K562 (cell line): ENCODE data around the gene FPR1. TPM values are rescaled to one million over a fixed set of nuclear protein-coding genes. Genes with fewer than 3 reads are reported as not detected.
A peak's percentile ranks its signal among the peaks of the same experiment; 100 is the strongest.

Experiments used
- ATAC-seq: fragments of 200-7000 bp; cut with Tn5 transposase; 3 replicates; pipeline ENCODE4 v1.9.1; 2020; ENCODE audit warnings: moderate library complexity
- BruUV-seq: library from RNA; stranded (reverse); fragments of 400-500 nt; replicated peaks from 2 replicates; lab custom pipeline; 2021; lab: Mats Ljungman, UMichigan
- CTCF ChIA-PET: fragments of 300-600 bp; formaldehyde crosslinking; extraction: SDS; loops from one replicate; lab custom pipeline; 2021; ENCODE audit warnings: low intra/inter-chr PET ratio; lab: Yijun Ruan, JAX
- POLR2A ChIA-PET: fragments of 300-600, 350-650 bp; sonication (Branson Sonifier 250); formaldehyde crosslinking; extraction: SDS; loops from one replicate; lab custom pipeline; 2021; ENCODE audit warnings: antibody characterized with exemption, inconsistent platforms; lab: Yijun Ruan, JAX
- DNase-seq, 4 experiments: peaks; one replicate each; pipeline versions ENCODE4 v3.0.0 to v3.0.0-alpha.2; 2011 to 2018; ENCODE audit warnings: low spot score in 3 of 4, mixed read lengths in 3 of 4; ENCODE audit errors: extremely low read depth in 1 of 4
- FAIRE-seq: peaks from 2 replicates; lab custom pipeline; 2011; peaks lifted over from hg19 to GRCh38; lab: Jason Lieb, UNC
- H2AFZ ChIP-seq: 2 replicates; pipeline ENCODE4 v1.6.0; 2011; ENCODE audit warnings: low read depth, low read length, control low read depth, inconsistent platforms
- H3K27ac ChIP-seq: fragments of 200-600 bp; 3 replicates; pipeline ENCODE4 v1.8.0; 2011; ENCODE audit warnings: low read depth, mild to moderate bottlenecking, control low read depth, inconsistent platforms, low read length, moderate library complexity, mixed read lengths; ENCODE audit errors: extremely low read depth
- H3K27me3 ChIP-seq, 2 experiments: fragments of 300-600 bp in 1 of 2; 2 replicates in 1 of 2; 3 replicates in 1 of 2; pipeline versions ENCODE4 v1.6.0 to v1.8.0; 2011; ENCODE audit warnings: inconsistent platforms in 2 of 2, low read length in 2 of 2, mild to moderate bottlenecking in 1 of 2, mixed read lengths in 1 of 2, moderate library complexity in 1 of 2; ENCODE audit not compliant: control insufficient read depth in 2 of 2, insufficient read depth in 2 of 2
- H3K36me3 ChIP-seq: fragments of 300-600 bp; 3 replicates; pipeline ENCODE4 v1.8.0; 2011; ENCODE audit warnings: mild to moderate bottlenecking, low read length, inconsistent platforms; ENCODE audit not compliant: control insufficient read depth, insufficient read depth
- H3K4me1 ChIP-seq, 2 experiments: fragments of 200-600 bp in 1 of 2; replicated peaks in 1 of 2; 2 replicates in 1 of 2; 3 replicates in 1 of 2; pipeline versions ENCODE4 v1.5.1 to v1.8.0; 2011; ENCODE audit warnings: inconsistent platforms in 2 of 2, low read length in 2 of 2, mild to moderate bottlenecking in 1 of 2, mixed read lengths in 1 of 2, moderate library complexity in 1 of 2; ENCODE audit not compliant: control insufficient read depth in 2 of 2, insufficient read depth in 2 of 2
- H3K4me2 ChIP-seq: 2 replicates; pipeline ENCODE4 v1.6.1; 2011; ENCODE audit warnings: low read length, control low read depth, inconsistent platforms, mixed read lengths; ENCODE audit not compliant: insufficient read depth
- H3K4me3 ChIP-seq: fragments of 200-600 bp; sonication (generic), shearing (Covaris generic); 2 replicates; pipeline ENCODE4 v1.5.1; 2016; ENCODE audit warnings: control low read depth, inconsistent platforms
- H3K79me2 ChIP-seq: fragments of 200-600 bp; 3 replicates; pipeline ENCODE4 v1.8.0; 2011; ENCODE audit warnings: low read length, inconsistent platforms; ENCODE audit not compliant: control insufficient read depth, insufficient read depth
- H3K9ac ChIP-seq, 2 experiments: 2 replicates each; pipeline versions ENCODE4 v1.6.0 to v1.6.1; 2011; ENCODE audit warnings: low read depth in 2 of 2, low read length in 2 of 2, control low read depth in 1 of 2, inconsistent platforms in 1 of 2, mild to moderate bottlenecking in 1 of 2, mixed read lengths in 1 of 2; ENCODE audit not compliant: insufficient read depth in 1 of 2
- H3K9me1 ChIP-seq: one replicate; pipeline ENCODE4 v1.6.0; 2011; ENCODE audit warnings: inconsistent platforms, mild to moderate bottlenecking, low read length, moderate library complexity; ENCODE audit not compliant: control insufficient read depth, insufficient read depth
- H3K9me3 ChIP-seq: replicated peaks from 2 replicates; pipeline ENCODE4 v1.5.1; 2011; ENCODE audit warnings: low read depth, low read length, inconsistent platforms; ENCODE audit not compliant: control insufficient read depth, insufficient read depth
- H4K20me1 ChIP-seq: replicated peaks from 2 replicates; pipeline ENCODE4 v1.6.1; 2011; ENCODE audit warnings: low read length, inconsistent platforms, mixed read lengths; ENCODE audit not compliant: control insufficient read depth, insufficient read depth
- CXXC5 ChIP-seq: fragments of 250-450 bp; sonication (Bioruptor Pico); IDR thresholded peaks from 2 replicates; pipeline ENCODE4 v1.8.0; 2022; ENCODE audit warnings: inconsistent platforms, mild to moderate bottlenecking, moderate library complexity
- EP400 ChIP-seq: fragments of 450-650 bp; IDR thresholded peaks from 2 replicates; pipeline ENCODE4 v1.6.1; 2017; ENCODE audit warnings: antibody characterized with exemption, mild to moderate bottlenecking, moderate library complexity
- FOXK2 ChIP-seq, 2 experiments: fragments of 450-650 bp; IDR thresholded peaks in 1 of 2; conservative IDR thresholded peaks in 1 of 2; 2 replicates each; pipeline ENCODE4 v1.6.1; 2016; ENCODE audit warnings: low read depth in 2 of 2, mild to moderate bottlenecking in 1 of 2
- GATAD2A ChIP-seq: fragments of 450-650 bp; IDR thresholded peaks from 2 replicates; pipeline ENCODE4 v1.6.1; 2017
- POLR2H ChIP-seq: IDR thresholded peaks from 2 replicates; pipeline ENCODE4 v1.6.1; 2016; ENCODE audit warnings: missing genetic modification characterization, low read depth, mild to moderate bottlenecking, control low read depth, missing compliant biosample characterization, moderate library complexity
- SMC3 ChIP-seq: conservative IDR thresholded peaks from 2 replicates; pipeline ENCODE4 v1.6.1; 2011; ENCODE audit warnings: low read depth, low read length, improper control_type of control experiment; ENCODE audit not compliant: insufficient read depth
- SNRNP70 ChIP-seq: fragments of 200-400 bp; formaldehyde crosslinking; optimal IDR thresholded peaks from 2 replicates; pipeline ENCODE3; 2017; ENCODE audit warnings: low read depth, low read length
- TBP ChIP-seq: optimal IDR thresholded peaks from 2 replicates; pipeline ENCODE3; 2011; ENCODE audit warnings: low read depth, low read length, improper control_type of control experiment
- ZSCAN29 ChIP-seq: fragments of 450-650 bp; IDR thresholded peaks from 2 replicates; pipeline ENCODE4 v1.6.1; 2017
- WGBS: fragments of 100-300 bp; shearing (Covaris generic); methylation state at CpG from one replicate; pipeline ENCODE4 v1.1.6; 2016; ENCODE audit warnings: low coverage, mixed read lengths; ENCODE audit not compliant: insufficient coverage; ENCODE audit errors: missing lambda C conversion rate; 5-methylcytosine and 5-hydroxymethylcytosine counted together
- in situ Hi-C: fragments of 300-500 bp; cut with MboI; formaldehyde crosslinking; loops from 4 replicates; pipeline ENCODE4 v1.15.0; 2018; ENCODE audit warnings: inconsistent platforms, mixed read lengths
- intact Hi-C: fragments of 100-400 bp; cut with micrococcal nuclease; formaldehyde crosslinking; loops from 2 replicates; pipeline ENCODE4 v1.14.2; 2022
- polyA plus RNA-seq, 8 experiments: library from polyadenylated mRNA; depleted of rRNA in 4 of 8; stranded (reverse) in 5 of 8; unstranded in 3 of 8; fragments of >200 nt; fragmentation: Nextera tagmentation in 2 of 8; fragmentation: Illumina TruSeq in 1 of 8; extraction: Ambion mirVana in 2 of 8; extraction: Trizol in 1 of 8; gene quantifications; 2 replicates each; pipeline versions ENCODE4 v1.2.1 to v1.2.3, GENCODE V29; 2011 to 2014; ENCODE audit warnings: inconsistent platforms in 1 of 8, missing spikeins in 1 of 8
- total RNA-seq, 7 experiments: library from RNA; depleted of rRNA in 6 of 7; stranded (reverse); fragments of >200 nt in 6 of 7; fragmentation: Illumina TruSeq in 2 of 7; extraction: Trizol in 2 of 7; gene quantifications; 2 replicates each; pipeline versions ENCODE4 v1.2.1 to v1.2.3, GENCODE V29; 2011 to 2021; ENCODE audit warnings: low replicate concordance in 1 of 7
- TF ChIP-seq, protein P1 (sequence below): fragments of 450-650 bp; IDR thresholded peaks from 2 replicates; pipeline ENCODE4 v1.6.1; 2016; ENCODE audit warnings: missing biosample characterization, missing genetic modification characterization

Gene FPR1
- total and polyA plus RNA-seq, 9 of the 15 experiments (the other 6 are each of a cell fraction or from before 2014, with no cell fraction given), result 0.06 to 0.25 (median 0.14) TPM; not detected in 4

DNA sequence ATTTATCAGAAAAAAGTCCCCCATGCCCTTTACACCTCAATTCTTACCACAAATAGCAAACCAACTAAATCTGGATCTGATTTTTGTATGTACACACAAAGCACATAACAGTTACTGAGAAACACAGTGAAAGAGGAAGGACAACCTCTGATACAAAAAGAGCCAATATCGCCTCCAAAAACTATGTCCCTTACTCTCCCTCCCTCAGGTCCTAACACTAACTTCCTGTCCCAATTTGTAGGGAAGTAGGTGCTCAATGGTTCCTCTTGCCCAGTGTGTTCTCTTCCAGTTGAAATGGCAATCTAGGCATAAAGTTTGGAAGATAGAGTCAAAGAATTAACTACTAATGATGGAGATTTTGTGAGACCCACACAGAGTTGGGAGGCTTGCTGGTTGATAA lies 27.5 kb upstream of the FPR1 start:
- FAIRE-seq, result no peak
- POLR2A ChIA-PET, result no interaction called here
- Histone ChIP-seq H3K79me2 (no peaks in the 10 kb centered on the region), H2AFZ (no peak overlapping the region), H3K9me3 (no peaks in the 10 kb centered on the region), H3K27ac (no peak overlapping the region), H3K27me3 (no peaks in the 10 kb centered on the region), H3K9ac (no peak overlapping the region), H3K36me3 (no peaks in the 10 kb centered on the region), H3K9me1 (no peaks in the 10 kb centered on the region), H3K4me3 (no peak overlapping the region), H3K4me1 (peaks cover 6 to 45% of the 10 kb centered on the region in 2 experiments; a peak in 4 of 5 replicates), H3K4me2 (no peak overlapping the region), H4K20me1 (no peaks in the 10 kb centered on the region)
- ATAC-seq, result no peak
- BruUV-seq, result no TSS peak
- in situ Hi-C loops, result loop anchor here (5.0 kb wide), 1 partner anchor 67 kb away; no protein-coding TSS in a partner anchor
- no peak for DNase-seq
- TF ChIP-seq GATAD2A, result no peak
- CTCF ChIA-PET, result no interaction called here
- WGBS, result 73% methylated on average over 1 of the region's 1 CpG
- intact Hi-C loops, result loop anchor here (2.0 to 5.0 kb wide), 2 partner anchors 30 to 77 kb away; no protein-coding TSS in a partner anchor

DNA sequence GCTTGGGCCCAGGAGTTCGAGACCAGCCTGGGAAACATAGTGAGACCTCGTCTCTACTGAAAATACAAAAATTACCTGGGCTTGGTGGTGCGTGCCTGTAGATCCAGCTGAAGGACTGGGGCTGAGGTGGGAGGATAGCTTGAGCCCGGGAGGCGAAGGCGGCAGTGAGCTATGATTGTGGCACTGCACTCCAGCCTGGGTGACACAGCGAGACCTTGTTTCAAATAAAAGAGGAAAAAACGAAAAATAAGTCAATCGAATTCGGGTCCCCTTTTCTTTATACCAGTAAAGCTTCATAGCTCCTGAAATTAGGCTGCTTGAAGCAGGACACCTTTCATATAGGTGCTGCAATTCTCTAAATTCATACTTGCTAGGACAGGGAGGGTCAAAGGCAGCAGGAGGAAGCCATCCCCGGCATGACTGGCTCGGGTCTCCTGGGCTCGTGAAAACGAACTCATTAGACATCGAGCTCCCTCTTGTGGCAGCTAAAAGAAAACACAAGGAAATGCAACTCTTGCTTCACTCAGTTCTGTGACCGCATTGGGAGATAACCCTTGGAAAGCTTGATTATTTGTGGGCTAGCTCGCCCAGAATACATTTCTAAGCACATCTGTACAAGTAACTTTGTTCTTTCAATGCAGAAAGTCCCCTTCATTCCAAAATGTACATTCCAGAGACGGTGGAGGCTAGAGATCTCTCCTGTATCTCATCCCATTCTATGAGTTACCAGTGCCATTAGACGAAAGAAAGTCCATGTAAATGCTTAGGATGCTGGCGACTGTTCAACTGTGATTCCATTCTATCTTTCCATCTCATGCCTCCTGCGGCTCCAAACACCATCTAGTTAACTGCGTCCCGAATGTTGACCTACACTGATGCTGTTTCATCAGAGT lies 26.1 kb upstream of the FPR1 start:
- peak; percentile 99 for ATAC-seq
- Histone ChIP-seq H4K20me1 (no peaks in the 10 kb centered on the region), H3K9me3 (no peaks in the 10 kb centered on the region), H3K9ac (peak overlapping the region in 1 of 2 experiments; percentile 40; a peak in 1 of 4 replicates), H3K4me1 (peaks cover 6 to 35% of the 10 kb centered on the region in 2 experiments; a peak in 3 of 5 replicates), H2AFZ (peak overlapping the region; percentile 93), H3K4me3 (no peak overlapping the region), H3K27ac (peak overlapping the region; percentile 42), H3K4me2 (peak overlapping the region; percentile 51; the same call in 1 of the 2 replicates), H3K79me2 (no peaks in the 10 kb centered on the region), H3K9me1 (no peaks in the 10 kb centered on the region), H3K27me3 (no peaks in the 10 kb centered on the region), H3K36me3 (no peaks in the 10 kb centered on the region)
- in situ Hi-C loops, result loop anchor here (5.0 kb wide), 1 partner anchor 66 kb away; no protein-coding TSS in a partner anchor
- TSS peak; percentile 34 for BruUV-seq
- POLR2A ChIA-PET, result interaction anchor here (0.6 to 1.1 kb wide), 7 partner anchors 10 to 439 kb away, joined by 3 to 5 read pairs (median 3); no protein-coding TSS in a partner anchor
- peak; percentile 68 to 96 (median 71) for DNase-seq
- WGBS, result 25% methylated on average over 22 of the region's 23 CpGs
- peak; percentile 95 for FAIRE-seq
- CTCF ChIA-PET, result interaction anchor here (0.9 to 1.1 kb wide), 2 partner anchors 65 to 356 kb away, joined by 3 to 9 read pairs; no protein-coding TSS in a partner anchor
- intact Hi-C loops, result loop anchor here (1.0 to 5.0 kb wide), 4 partner anchors 31 to 117 kb away; no protein-coding TSS in a partner anchor
- TF ChIP-seq, protein P1, sequence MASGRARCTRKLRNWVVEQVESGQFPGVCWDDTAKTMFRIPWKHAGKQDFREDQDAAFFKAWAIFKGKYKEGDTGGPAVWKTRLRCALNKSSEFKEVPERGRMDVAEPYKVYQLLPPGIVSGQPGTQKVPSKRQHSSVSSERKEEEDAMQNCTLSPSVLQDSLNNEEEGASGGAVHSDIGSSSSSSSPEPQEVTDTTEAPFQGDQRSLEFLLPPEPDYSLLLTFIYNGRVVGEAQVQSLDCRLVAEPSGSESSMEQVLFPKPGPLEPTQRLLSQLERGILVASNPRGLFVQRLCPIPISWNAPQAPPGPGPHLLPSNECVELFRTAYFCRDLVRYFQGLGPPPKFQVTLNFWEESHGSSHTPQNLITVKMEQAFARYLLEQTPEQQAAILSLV (tag), result peak; percentile 40; the same call in 1 of the 2 replicates
- TF ChIP-seq SMC3 (peak; percentile 75), EP400 (0 out of 2 replicates have a peak, but pooled peaks have one; percentile 23), ZSCAN29 (no peak), SNRNP70 (no peak), FOXK2 (conservative IDR thresholded peaks at IDR 0.05 in 1 of 2, IDR thresholded peaks at IDR 0.05 in 1 of 2; ENCODE audit: low read depth in 2 of 2) (peak; percentile 29 to 44; a peak in 2 of 4 replicates), CXXC5 (CRISPR knock-in tag) (0 out of 2 replicates have a peak, but pooled peaks have one; percentile 27), POLR2H (tag) (no peak), TBP (peak; percentile 39)
